Mammary epithelial cell (primary cell): ENCODE data around the gene RANGAP1.

ENCODE experiments used
- CTCF ChIP-seq, 2 donors: IDR thresholded peaks in 1 of 2; conservative IDR thresholded peaks in 1 of 2; 2 replicates each; pipeline ENCODE4 v1.5.1; 2011 to 2012; ENCODE audit warnings: inconsistent platforms in 2 of 2, low read length in 2 of 2, mild to moderate bottlenecking in 2 of 2, control low read depth in 1 of 2, low read depth in 1 of 2; ENCODE audit not compliant: insufficient read depth in 1 of 2; ENCODE audit errors: extremely low read depth in 1 of 2
- EZH2 ChIP-seq: IDR thresholded peaks from 2 replicates; pipeline ENCODE4 v1.6.1; 2012; ENCODE audit warnings: low read length, inconsistent platforms, borderline replicate concordance

GRCh38 chr22:41280854-41281253 is 5.1 kb downstream of the RANGAP1 start:
- TF ChIP-seq EZH2 (no peak), CTCF (conservative IDR thresholded peaks at IDR 0.05 in 1 of 2, IDR thresholded peaks at IDR 0.05 in 1 of 2; ENCODE audit: extremely low read depth in 1 of 2, insufficient read depth in 1 of 2, low read depth in 1 of 2, low read length in 2 of 2) (no peak)
